Hepatocyte (in vitro differentiated cells): ENCODE measurements around the gene JARID2. TPM values are rescaled to one million over a fixed set of nuclear protein-coding genes. Genes with fewer than 3 reads are reported as not detected.

Source experiments
- DNase-seq: peaks from one replicate; pipeline ENCODE4 v3.0.0-alpha.2; 2016; ENCODE audit warnings: low spot score
- H2AFZ ChIP-seq: fragments of 200-600 bp; sonication (generic); 2 replicates; pipeline ENCODE4 v1.6.0; 2016; ENCODE audit warnings: antibody characterized with exemption, mild to moderate bottlenecking
- H3K27ac ChIP-seq: fragments of 200-600 bp; sonication (generic); 2 replicates; pipeline ENCODE4 v1.5.1; 2016; ENCODE audit warnings: mild to moderate bottlenecking
- H3K27me3 ChIP-seq: fragments of 200-600 bp; sonication (generic); 2 replicates; pipeline ENCODE4 v1.6.1; 2016
- H3K36me3 ChIP-seq: fragments of 200-600 bp; sonication (generic); replicated peaks from 2 replicates; pipeline ENCODE4 v1.5.1; 2016; ENCODE audit warnings: low read depth; ENCODE audit not compliant: insufficient read depth
- H3K4me1 ChIP-seq: fragments of 200-600 bp; sonication (generic); 2 replicates; pipeline ENCODE4 v1.5.1; 2016; ENCODE audit warnings: mild to moderate bottlenecking, moderate library complexity; ENCODE audit not compliant: insufficient read depth
- H3K4me2 ChIP-seq: fragments of 200-600 bp; sonication (generic); 2 replicates; pipeline ENCODE4 v1.6.0; 2016
- H3K4me3 ChIP-seq: fragments of 200-600 bp; sonication (generic); 2 replicates; pipeline ENCODE4 v1.5.1; 2016; ENCODE audit warnings: mild to moderate bottlenecking
- H3K79me2 ChIP-seq: fragments of 200-600 bp; sonication (generic); 2 replicates; pipeline ENCODE4 v1.6.0; 2017; ENCODE audit warnings: mild to moderate bottlenecking
- H3K9me2 ChIP-seq: fragments of 200-600 bp; sonication (generic); replicated peaks from 2 replicates; pipeline ENCODE4 v1.6.0; 2017; ENCODE audit warnings: mild to moderate bottlenecking; ENCODE audit not compliant: insufficient read depth
- H3K9me3 ChIP-seq: fragments of 200-600 bp; sonication (generic); 2 replicates; pipeline ENCODE4 v1.5.1; 2016; ENCODE audit warnings: low read depth, mild to moderate bottlenecking
- H4K20me1 ChIP-seq: fragments of 200-600 bp; sonication (generic); 2 replicates; pipeline ENCODE4 v1.6.0; 2016; ENCODE audit warnings: mild to moderate bottlenecking; ENCODE audit not compliant: insufficient read depth, poor library complexity, severe bottlenecking
- CTCF ChIP-seq: fragments of 200-600 bp; sonication (generic); IDR thresholded peaks from 2 replicates; pipeline ENCODE4 v1.5.1; 2016; ENCODE audit warnings: antibody characterized with exemption, mild to moderate bottlenecking; ENCODE audit not compliant: poor library complexity
- EZH2 ChIP-seq: fragments of 200-600 bp; sonication (generic); IDR thresholded peaks from 2 replicates; pipeline ENCODE4 v1.6.1; 2016; ENCODE audit warnings: antibody characterized with exemption, mild to moderate bottlenecking, borderline replicate concordance
- EZH2phosphoT487 ChIP-seq: fragments of 200-600 bp; sonication (generic); IDR thresholded peaks from one replicate; pipeline ENCODE4 v1.6.1; 2018; ENCODE audit warnings: antibody characterized with exemption, mild to moderate bottlenecking, low read depth, moderate library complexity; ENCODE audit not compliant: unreplicated experiment, severe bottlenecking
- WGBS: methylation state at CpG from one replicate; pipeline ENCODE4 v1.1.6; 2016; ENCODE audit warnings: low lambda C conversion rate; ENCODE audit errors: missing lambda C conversion rate; 5-methylcytosine and 5-hydroxymethylcytosine counted together
- polyA plus RNA-seq: library from polyadenylated mRNA; unstranded; fragments of >200 nt; fragmentation: Nextera tagmentation; extraction: Ambion mirVana; gene quantifications from 2 replicates; pipeline ENCODE4 v1.2.1, GENCODE V29; 2016
- total RNA-seq: library from RNA; depleted of rRNA; stranded (reverse); fragments of >200 nt; gene quantifications from 2 replicates; pipeline ENCODE4 v1.2.3, GENCODE V29; 2014

JARID2 gene
- total and polyA plus RNA-seq, 2 experiments from 2014 or later, result 4.6 to 11.6 TPM

DNA sequence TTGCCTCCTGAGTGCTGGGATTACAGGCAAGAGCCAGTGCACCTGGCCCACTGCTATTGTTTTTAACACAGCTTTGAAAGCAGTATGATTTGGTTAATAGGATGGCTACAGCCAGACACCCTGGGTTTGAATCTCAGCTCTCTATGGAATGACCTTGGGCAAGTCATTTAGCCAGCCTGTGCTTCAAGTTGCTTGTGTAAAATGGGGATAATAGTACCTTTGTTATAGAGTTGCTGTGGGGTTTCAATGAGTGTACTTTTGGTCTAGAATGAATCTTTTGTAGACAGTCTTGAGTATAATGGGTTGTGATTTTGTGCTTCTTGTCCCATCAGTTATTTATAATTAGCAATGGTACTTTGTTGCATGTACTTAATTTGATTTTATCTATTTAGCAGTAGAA, 70.9 kb downstream of the JARID2 start:
- Histone ChIP-seq H3K4me3 (no peak overlapping the region), H3K27me3 (no peaks in the 10 kb centered on the region), H3K79me2 (peaks cover 95% of the 10 kb centered on the region), H3K27ac (no peak overlapping the region), H4K20me1 (peaks cover 22% of the 10 kb centered on the region), H3K36me3 (no peaks in the 10 kb centered on the region), H3K4me1 (no peaks in the 10 kb centered on the region), H2AFZ (no peak overlapping the region), H3K4me2 (no peak overlapping the region), H3K9me3 (no peaks in the 10 kb centered on the region), H3K9me2 (no peaks in the 10 kb centered on the region)
- TF ChIP-seq EZH2phosphoT487, result no peak
- TF ChIP-seq EZH2, result no peak
- no peak for TF ChIP-seq CTCF
- no peak for DNase-seq

DNA sequence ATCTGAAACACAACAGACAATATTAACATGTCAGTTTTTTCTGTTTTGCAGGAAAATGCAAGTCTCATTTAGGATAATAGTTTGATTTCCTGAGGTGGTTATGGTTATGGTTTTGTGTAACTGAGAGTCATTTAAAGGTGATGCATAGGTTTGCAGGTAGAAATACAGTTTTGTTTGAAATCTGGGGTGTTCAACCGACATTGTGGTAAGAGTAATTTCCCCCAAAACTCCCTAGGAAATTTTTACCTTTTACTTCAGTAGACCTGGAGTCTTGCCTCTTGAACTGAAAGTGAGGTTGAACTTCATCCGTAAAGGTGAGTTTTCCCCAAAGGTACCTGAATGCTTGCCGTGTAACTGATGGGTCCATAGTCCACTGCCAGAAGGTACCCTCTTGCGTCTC, 71.4 kb downstream of the JARID2 start:
- no peak overlapping the region for H2AFZ ChIP-seq
- TF ChIP-seq EZH2phosphoT487, result no peak
- TF ChIP-seq CTCF, result no peak
- no peak for TF ChIP-seq EZH2
- H3K4me1 ChIP-seq, result no peaks in the 10 kb centered on the region
- no peak overlapping the region for H3K4me2 ChIP-seq
- peaks cover 95% of the 10 kb centered on the region for H3K79me2 ChIP-seq
- no peaks in the 10 kb centered on the region for H3K9me2 ChIP-seq
- H3K27ac ChIP-seq, result no peak overlapping the region
- 93% methylated on average over 4 of the region's 4 CpGs for WGBS
- no peaks in the 10 kb centered on the region for H3K9me3 ChIP-seq
- H3K36me3 ChIP-seq, result no peaks in the 10 kb centered on the region
- DNase-seq, result no peak
- H3K27me3 ChIP-seq, result no peaks in the 10 kb centered on the region
- peaks cover 22% of the 10 kb centered on the region for H4K20me1 ChIP-seq
- no peak overlapping the region for H3K4me3 ChIP-seq

DNA sequence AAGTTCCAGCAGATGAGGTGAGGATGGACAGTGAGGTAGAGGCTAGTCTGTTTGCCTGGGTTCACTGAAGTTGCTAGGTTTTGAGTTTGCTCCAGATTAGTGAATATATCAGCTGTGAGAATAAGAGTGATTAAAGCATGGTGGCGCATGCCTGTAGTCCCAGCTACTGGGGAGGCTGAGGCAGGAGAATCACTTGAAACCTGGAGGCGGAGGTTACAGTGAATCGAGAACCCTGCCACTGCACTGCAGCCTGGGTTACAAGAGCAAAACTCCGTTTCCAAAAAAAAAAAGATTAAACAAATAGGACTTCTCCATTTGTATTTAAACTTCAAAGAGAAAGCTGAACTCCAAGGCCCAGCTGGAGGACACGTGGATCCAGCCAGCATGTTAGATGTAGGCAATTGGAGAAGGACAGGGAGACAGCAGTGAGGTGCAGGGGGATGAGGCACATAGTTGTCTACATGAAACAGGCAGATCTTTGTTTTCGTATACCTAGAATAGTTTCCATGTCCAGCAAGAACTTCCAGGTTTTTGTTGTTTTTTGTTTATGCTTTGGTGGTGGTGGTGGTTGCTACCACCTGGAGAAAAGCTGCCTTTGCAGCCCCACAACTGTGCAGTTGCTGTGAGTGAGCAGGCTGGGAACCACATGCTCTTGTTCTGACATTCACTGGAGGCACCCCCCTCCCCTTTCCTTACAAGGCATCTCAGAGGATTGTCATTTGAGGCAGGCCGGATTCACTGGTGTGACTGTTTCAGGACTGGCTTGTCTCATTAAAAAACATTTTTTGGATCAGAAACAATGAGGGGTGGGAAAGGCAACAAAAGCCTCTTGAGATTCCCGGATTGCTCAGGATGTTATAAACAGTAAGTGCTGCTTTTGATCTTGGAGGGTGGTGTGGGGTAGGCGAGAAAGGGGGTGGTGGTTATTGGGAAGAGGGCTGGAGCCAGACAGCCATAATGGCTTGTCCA, 72.3 kb downstream of the JARID2 start:
- H3K79me2 ChIP-seq, result peaks cover 95% of the 10 kb centered on the region

More for the DNA sequence above, 72.3 kb downstream of the JARID2 start:
- H3K9me3 ChIP-seq, result no peaks in the 10 kb centered on the region
- H3K27ac ChIP-seq, result no peak overlapping the region
- 73% methylated on average over 9 of the region's 9 CpGs for WGBS
- no peaks in the 10 kb centered on the region for H3K9me2 ChIP-seq
- peaks cover 22% of the 10 kb centered on the region for H4K20me1 ChIP-seq
- no peak overlapping the region for H3K4me3 ChIP-seq
- TF ChIP-seq CTCF (no peak), EZH2 (no peak), EZH2phosphoT487 (no peak)
- no peaks in the 10 kb centered on the region for H3K27me3 ChIP-seq
- DNase-seq, result no peak
- no peak overlapping the region for H3K4me2 ChIP-seq
- H2AFZ ChIP-seq, result no peak overlapping the region
- no peaks in the 10 kb centered on the region for H3K36me3 ChIP-seq
- H3K4me1 ChIP-seq, result peaks cover 9% of the 10 kb centered on the region
